Stimulated activated CD8-positive, alpha-beta memory T cell treated with anti-CD3 and anti-CD28 coated beads, Interleukin-15, amount 100 ng/mL, for 48 hours (primary cell): ENCODE data around the gene LRRC56.

ENCODE experiments used
- DNase-seq, 2 donors: peaks; one replicate each; pipeline ENCODE4 v3.0.0-alpha.2; 2020; ENCODE audit warnings: low read depth in 2 of 2

Gene LRRC56

DNA sequence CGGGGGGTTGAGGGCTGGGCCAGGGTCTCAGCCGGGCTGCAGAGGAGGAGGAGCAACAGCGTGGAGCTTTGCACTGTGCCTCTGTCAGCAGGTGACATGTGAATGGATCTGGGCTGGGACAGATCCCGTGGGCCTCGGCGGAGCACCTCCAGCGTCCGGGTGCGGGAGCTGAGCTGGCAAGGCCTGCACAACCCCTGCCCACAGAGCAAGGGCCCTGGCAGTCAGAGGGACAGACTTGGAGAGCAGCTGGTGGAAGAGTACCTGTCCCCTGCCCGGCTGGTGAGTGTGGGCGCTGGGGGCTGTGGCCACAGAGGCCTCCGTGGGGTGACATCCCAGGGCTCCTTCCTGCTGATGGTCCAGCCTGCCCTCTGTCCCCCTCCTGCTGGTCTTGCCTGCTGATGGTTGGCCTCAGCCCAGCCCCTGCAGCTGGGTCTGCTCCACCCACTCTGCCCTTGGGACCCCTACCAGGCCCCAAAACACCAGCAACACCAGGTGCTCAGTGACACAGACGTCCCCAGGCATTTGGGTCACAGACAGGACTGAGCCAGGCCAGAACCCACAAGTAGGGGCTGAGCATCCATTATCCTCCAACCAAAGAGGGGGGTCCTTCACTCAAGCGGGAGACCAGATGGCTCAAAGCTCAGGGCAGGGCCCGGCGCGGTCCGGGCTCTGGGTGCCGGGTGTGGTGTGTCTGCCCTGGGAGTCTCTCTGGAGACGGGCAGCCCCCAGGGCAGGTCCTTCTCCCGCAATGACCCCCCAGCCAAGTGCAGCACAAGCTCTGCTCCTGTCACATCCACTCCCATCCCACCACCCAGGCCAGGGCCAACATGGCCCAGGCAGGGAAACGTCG is 3.5 kb downstream of the LRRC56 start:
- no peak for DNase-seq

DNA sequence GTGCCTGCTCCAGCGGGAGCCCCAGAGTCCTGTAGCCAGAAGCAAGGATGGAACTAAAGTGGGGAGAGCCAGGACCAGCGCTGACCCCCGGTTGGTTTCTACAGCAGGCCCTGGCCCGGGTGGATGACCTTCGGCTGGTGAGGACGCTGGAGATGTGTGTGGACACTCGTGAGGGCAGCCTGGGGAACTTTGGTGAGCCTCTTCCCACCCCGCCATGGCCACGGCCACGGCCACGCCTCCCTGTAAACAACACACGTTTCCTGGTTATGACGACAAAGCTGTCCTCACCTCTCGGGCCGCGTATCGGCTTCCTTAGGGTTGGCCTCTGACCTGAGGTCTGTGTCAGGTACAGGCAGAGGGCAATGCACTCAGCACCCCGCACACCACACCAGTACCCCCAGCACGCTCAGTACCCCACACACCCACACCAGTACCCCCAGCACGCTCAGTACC is 4.1 kb downstream of the LRRC56 start:
- DNase-seq, result no peak

DNA sequence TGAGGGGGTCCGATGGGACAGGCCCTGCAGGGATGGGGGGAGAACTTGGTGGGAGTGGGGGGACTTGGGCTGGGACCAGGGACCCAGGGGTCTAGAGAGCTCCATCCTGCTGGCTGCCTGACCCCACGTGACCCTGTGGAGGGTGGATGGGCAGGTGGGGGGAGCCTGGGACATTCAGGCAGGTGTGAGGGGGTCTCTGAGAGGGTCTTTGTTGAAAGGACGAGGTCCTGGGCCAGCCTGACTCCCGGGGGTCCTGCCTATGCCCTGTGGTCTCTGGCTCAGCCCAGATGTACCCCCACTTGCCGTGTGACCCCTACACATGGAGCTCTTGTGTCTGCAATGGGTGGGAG is 7.5 kb downstream of the LRRC56 start:
- no peak for DNase-seq

DNA sequence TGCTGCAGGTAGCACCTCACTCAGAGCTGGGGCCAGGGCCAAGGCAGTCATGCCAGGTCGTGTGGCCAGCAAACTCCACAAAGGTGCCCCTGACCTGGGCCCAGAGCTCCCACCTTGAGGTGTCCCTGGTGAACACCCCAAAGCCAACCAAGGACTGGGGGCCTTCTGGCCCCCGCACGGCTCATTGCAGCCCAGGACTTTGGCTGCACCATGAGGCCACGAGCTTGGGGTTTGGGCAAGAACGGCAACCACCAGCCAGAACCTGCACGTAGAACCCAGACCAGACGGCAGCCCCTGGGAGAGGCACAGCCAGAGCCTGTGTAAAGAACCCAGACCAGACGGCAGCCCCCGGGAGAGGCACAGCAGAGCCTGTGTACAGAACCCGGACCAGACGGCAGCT is 7.8 kb downstream of the LRRC56 start:
- DNase-seq, result no peak

DNA sequence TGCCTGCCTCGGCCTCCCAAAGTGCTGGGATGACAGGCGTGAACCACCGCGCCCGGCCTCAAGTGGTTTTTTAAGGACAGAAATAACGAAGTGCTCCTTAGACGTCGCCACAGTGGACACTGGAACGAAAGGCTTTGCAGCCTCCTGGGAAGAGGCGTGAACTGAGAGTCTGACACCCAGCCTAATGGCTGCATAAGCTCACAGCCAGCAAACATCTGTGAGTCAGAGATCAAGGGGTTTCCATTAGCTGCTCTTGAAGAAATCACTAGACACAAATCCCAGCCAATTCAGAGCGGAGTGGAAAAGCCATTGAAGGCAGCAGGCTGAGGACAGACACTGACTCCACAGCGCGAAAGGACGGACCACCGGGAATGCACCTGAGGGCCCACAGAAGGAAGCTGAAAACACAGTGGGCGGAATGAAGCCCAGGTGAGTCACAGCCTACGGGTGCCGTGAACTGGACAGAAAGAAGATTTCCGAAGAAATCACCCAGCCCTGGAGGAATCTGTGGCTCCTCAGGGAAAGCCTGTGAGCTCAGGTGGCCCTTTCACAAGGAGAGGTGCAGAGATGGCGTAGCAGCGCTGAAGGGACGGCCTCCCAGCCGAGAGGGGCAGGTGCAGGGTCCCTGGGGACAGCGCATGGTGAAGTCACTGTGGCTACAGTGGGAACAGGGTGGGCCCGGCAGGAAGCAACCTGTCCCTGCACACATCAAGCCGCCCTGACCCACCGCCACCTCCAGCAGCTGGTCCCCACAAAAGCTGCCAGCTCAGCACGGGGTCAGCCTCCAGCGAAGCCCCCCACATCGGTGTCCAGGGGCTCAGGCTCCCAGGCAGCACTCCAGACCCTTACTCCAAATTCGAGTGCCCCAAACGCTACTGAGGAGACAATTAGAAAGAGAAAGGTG is 11.6 kb downstream of the LRRC56 start:
- no peak for DNase-seq

DNA sequence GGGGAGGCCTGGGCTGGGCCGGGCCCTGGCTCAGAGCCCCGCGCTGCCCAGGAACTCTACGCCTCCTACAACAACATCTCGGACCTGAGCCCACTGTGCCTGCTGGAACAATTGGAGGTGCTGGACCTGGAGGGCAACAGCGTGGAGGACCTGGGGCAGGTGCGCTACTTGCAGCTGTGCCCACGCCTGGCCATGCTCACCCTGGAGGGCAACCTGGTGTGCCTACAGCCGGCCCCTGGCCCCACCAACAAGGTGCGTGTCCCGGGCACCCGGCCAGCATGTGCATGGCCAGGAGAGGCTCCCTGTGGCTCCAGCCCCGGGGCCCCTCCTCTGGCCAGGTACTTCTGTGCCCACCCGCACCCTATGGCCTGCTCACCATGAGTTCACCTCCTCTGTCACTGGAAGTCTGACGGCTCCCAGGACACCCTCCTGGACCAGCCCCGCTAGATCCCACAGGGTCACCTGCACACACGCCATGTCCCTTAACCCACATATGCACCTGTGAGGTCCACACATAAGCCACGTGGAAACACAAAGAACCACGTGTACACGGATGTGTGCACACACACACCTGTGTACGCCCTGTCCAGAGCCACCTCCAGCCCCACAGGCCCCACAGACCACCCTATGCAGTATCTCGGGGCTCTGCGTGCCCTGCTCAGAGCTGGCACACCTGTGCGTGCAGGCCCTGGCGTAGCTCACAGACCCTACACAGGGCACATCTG is 12.9 kb downstream of the LRRC56 start:
- no peak for DNase-seq

DNA sequence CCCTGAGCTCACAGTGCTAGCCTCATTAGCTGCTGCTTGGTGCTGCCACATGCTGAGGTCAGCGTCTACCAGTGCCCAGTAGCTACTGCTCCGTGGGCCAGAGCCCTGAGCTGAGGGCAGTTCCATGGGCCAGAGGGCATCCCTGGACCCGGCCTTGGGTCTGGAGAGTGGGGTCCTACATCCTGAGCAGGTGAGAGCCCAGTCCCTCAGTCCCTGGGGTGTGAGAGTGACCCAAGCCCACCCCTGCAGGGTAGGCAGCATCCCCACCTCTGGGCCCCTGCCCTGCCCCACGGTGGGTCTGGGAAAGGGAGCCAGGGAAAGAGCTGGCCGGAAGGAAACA is 13.4 kb downstream of the LRRC56 start:
- DNase-seq, result no peak

DNA sequence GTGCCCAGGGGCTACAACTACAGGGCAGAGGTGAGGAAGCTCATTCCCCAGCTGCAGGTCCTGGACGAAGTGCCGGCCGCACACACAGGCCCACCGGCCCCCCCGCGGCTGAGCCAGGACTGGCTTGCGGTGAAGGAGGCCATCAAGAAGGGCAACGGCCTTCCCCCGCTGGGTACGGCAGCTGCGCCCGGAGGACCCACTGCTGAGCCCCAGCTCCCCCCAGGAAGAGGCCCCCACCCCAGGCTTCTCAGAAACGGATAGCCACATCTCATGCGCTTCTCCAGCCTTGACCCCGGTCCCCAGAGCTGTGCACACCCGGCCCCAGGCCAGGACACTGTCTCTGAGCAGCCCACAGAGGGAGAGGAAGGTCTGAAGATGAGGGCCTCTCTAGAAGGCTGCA is 13.8 kb downstream of the LRRC56 start:
- DNase-seq, result no peak

DNA sequence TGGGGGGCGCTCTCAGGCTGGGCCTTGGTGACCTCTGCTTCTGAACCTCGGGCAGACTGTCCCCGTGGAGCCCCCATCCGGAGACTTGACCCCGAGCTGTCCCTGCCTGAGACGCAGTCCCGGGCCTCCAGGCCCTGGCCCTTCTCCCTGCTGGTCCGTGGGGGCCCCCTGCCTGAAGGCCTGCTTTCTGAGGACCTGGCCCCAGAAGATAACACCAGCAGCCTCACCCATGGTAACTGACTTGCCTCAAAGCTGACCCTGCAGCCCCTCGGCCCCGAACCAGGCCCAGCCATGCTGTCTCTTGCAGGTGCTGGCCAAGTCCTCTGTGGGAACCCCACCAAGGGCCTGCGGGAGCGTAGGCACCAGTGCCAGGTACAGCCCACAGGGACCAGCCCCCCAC is 14.3 kb downstream of the LRRC56 start:
- no peak for DNase-seq

DNA sequence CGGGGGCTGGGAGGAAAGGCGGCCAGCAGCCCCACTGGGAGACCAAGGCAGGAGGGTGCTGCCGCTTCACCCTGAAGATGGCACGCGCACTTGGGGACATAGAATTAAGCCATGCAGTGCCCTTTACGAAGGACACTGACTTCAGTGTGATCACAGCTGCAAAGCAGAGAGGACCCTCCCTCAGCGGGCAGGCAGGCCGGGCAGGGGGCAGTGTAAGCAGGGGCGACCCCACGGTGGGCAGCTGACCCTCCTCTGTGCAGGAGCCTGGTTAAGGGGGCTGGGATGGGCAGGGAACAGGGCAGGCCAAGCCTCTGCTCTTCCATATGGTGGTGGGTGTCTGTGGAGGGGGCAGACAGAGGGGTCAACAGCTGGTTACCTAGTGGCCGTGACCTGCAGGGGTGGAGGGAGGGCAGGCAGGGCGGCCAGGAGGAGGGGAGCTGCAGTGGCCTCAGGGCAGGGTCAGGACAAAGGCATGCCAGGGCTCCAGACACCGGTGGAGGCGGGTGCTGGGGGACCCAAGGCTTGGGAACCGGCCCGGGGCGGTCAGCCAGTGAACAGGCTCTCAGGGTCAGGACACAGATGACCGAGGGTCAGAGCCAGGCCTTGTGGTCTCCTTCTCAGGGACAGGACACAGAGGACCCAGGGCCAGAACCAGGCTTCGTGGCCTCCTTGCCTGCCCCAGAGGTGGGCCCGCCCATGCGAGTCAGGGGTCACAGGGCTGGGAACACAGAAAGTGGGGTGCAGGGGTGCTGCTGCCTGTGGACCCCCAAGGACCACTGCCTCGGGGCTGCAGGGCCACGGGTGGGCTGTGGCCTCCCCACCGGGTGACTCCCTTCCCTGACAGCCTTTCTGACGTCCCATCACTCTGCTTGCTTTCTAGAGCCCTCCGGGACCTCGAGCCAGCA is 16.0 kb downstream of the LRRC56 start:
- no peak for DNase-seq

DNA sequence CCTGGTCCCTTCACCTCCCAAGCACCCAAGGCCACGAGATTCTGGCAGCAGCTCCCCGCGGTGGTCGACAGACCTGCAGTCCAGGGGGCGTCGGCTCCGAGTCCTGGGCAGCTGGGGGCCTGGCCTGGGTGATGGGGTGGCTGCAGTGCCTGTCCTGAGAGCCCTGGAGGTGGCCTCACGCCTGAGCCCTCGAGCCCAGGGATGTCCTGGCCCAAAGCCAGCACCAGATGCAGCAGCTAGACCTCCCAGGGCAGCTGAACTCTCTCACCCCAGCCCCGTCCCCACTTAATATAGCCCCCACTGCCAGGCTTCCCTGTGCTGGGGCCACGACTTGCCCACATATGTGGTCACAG is 16.6 kb downstream of the LRRC56 start:
- no peak for DNase-seq

DNA sequence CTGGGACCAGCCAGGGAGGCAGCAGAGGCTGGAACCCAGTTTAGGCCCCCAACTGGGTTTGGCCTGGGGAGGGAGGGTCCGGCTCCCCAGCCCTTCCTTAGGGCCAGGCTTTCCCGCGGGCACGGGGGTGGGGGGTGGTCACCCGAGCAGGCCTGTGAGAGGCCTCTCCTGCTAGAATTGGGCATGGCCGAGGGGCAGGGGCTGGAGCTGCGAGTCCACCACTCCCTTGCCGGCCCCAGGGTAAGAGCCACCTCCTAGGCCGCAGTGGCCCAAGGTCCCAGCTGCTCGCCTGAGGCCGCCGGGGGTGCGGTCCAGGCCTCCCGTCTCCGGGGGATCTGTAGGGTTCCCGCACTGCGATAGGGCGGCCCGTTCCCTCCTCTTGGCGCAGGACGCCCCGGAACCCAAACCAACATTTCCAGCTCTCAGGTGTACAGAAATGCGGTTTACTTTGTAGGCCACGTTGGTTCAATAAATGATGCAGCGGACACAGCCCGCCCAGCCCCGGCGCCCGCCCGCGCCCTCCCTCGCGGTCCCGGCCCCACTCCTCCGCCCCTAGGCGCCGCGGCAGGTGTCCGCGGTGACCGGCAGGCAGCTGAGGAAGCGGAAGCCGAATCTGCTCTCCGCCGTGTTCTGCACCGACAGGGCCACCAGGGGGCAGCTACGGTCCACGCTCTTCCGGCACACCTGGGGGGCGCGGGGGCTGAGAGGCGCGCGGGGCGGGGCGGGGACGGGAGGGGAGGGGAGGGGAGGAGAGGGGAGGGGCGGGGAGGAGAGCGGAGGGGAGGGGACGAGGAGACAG is 17.3 kb downstream of the LRRC56 start:
- DNase-seq, result peak in 1 of 2 donors; percentile 49

DNA sequence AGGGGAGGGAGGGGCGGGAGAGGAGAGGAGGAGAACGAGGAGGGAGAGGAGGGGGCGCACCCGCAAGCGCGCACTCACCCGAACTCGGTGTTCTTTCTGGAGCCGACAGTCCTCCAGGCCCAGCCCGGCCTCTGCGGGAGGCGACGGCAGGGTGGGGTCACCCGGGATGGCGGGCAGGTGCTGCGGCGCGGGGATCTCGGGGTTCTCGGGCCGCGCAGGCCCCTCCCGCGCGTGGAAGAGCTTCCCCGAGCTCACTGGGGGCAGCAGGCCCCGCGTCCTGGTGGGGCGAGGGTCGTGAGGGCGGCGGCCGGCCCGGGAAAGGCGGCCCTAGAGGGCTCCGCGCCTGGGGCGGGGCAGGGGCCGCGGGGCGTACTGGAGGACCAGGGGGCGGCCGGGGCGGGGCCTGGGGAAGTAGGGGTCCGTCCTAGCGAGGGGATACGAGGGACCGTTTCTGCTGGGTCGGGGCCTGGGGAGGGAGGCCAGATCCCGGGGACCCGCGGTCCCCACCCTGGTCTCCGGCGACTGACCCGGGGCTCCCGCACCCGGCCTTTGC is 18.0 kb downstream of the LRRC56 start:
- DNase-seq, result no peak

DNA sequence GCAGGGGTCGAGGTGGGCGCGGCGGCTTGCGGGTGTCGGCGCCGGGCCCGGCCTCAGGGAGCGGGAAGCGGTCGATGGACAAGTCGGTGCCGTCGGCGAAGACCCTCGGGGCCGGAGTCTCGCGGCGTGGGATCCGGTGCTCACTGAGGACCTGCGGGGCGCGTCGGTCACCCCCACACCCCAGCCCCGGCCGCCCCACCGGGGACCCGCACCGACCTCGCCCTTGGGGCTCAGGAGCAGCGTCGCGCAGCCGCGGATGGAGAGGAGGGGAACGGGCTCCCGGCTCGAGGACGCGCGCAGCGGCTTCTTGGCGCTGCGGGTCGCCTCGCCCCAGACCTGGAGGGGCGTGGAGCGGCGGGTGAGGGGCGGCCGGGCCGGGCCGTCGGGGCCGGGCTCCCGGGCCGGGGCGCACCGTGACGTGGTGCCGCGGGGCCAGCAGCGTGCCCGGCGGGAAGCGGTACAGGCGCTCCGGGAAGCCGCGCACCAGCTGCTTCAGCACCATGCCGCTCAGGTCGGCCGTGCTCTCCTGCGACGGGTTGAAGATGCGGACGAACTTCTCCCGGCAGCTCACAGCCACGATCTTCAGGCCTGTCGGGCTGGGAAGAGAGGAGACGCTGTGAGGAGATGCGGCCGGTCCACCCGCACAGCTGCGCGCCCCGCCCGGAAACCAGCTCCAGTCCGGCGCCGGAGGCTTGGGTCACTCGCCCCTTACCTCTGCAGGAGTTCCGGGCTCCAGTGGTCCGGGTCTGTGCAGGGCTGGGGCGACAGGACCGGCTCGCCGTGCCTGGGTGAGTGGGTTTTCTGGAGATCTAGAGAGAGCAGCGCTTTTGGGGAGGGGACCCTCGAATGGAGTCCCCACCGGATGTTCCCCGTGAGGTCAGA is 18.7 kb downstream of the LRRC56 start:
- no peak for DNase-seq

DNA sequence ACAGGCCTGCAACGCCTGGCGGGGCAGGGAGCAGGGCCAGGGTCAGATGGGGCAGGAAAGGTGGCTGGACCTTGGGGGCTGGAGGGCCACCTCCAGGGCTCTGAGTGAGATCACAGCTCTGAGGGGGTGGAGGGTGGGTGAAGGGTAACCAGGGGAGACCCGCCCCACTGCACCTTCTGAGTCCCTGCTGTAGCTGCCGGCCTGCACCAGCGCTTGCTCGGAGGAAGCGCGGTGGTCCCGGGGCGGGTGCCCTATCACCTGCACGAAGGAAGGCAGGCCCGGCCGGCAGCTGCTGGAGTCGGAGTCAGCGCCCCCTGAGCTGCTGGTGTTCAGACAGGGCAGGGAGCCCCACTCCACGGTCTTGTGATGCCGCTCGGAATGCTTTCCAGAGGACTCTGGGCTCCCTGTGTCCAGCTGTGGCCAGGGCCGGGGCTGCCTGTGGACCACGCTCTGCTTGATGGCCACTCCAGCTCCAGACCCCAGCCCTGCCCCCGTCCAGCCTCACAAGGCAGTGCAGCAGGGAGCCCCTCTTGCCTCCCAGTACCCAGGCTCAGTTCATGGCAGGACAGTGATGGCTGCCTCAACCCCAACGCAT is 19.4 kb downstream of the LRRC56 start:
- no peak for DNase-seq

DNA sequence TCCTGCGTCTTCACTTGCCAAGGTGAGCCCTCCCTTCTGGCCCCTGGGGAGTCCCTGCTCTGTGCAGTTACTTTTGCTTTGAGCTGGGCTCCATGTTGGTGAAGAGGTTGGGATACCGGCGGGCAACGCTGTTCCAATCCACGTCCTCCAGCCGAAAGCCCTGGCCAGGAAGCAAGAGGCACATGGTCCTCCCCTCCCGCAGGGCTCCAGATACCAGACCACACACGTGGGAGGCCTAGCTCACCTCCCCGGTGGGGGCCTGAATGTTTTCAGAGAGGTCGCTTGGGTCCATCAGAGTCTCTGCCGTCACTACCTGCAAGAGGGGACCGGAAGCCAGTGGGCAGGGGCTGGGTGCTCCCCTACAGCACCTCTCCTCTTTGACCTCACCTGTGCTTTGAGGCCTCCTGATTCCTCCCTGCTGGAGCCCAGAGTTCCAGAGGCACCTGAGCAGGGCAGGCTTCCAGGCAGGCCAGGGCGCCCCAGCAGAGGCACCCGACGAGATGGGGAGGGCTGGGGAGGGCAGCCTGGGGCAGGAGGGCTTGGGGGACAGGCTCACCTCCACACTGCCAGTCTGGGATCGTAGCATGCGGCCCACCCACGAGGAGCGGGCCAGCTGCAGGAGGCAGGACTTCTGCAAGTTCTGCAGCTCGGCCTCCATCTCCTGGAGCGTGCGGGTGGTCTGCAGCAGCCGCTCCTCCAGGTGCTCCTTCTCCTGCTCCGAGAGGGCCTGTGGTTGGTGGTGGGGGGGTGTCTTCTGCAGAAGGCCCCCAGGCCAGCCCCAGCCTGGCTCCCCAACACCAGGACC is 20.2 kb downstream of the LRRC56 start:
- DNase-seq, result no peak

DNA sequence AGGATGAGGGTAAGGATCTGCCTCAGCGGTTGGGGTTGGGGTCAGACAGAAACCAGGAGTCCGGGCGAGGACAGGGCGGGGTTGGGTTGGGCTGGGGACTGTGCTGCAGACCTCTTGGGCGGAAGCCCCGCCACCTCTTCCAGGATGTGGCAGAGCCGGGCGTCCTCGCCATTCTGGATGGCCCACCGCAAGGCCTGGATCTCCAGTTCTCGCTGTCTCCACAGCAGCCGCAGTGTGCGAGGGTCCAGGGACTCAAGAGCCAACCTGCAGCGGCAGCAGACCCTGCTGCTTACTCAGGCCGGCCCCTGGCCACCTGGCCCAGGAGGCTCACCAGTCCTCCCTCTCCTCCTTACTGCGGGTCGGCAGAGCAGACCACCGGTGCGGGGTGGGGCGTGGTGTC is 21.2 kb downstream of the LRRC56 start:
- no peak for DNase-seq

DNA sequence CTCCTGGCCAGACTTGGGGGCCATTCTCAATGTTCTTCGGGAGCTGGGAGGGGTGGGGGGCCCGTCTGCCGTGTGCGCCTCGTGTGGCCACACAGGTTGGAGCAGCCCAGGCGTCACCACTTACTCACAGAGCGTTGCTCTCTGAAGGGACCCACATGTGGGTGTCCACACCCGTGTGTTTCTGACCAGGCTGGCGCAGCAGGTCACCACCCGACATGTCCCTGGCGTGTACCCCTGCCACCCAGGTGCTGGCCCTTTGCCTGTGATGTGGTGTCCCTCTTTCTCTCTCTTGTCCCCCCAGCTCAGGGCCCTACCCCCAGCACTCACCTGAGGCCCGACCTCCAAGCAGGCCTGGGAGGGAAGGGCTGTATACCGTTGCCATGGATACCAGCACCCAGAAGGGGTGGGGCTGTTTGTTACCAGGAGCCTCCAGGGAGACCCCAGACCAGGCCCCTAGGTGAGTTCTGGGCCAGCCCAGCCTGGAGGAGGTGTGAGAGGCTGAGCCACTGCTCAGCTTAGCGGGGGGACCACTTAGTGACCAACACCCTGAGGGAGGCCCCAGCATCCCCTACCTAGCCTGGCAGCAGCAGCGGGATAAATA is 21.8 kb downstream of the LRRC56 start:
- no peak for DNase-seq
